Panc1 (cell line): ENCODE data around the gene LYZL1. TPM values are rescaled to one million over a fixed set of nuclear protein-coding genes. Genes with fewer than 3 reads are reported as not detected.

Source experiments
- ATAC-seq: fragments of 200-7000 bp; cut with Tn5 transposase; 2 replicates; pipeline ENCODE4 v1.9.1; 2020; ENCODE audit warnings: mild to moderate bottlenecking, moderate library complexity
- BruUV-seq: library from RNA; stranded (reverse); fragments of 400-500 nt; replicated peaks from 2 replicates; lab custom pipeline; 2021; lab: Mats Ljungman, UMichigan
- CTCF ChIA-PET: fragments of 300-600 bp; sonication (Branson Sonifier 250); formaldehyde crosslinking; loops from one replicate; lab custom pipeline; 2022; ENCODE audit warnings: antibody characterized with exemption; lab: Charles Lee
- POLR2A ChIA-PET: fragments of 300-600 bp; sonication (Branson Sonifier 250); formaldehyde crosslinking; loops from one replicate; lab custom pipeline; 2022; ENCODE audit warnings: antibody characterized with exemption; lab: Charles Lee
- DNase-seq: peaks from one replicate; pipeline ENCODE4 v3.0.0-alpha.2; 2010; ENCODE audit warnings: low read depth, low spot score
- H3K27ac ChIP-seq: 2 replicates; pipeline ENCODE4 v1.5.1; 2011; ENCODE audit warnings: mild to moderate bottlenecking, low read length, inconsistent platforms
- H3K27me3 ChIP-seq: fragments of 200-500 bp; sonication (Bioruptor generic); 2 replicates; pipeline ENCODE4 v1.6.0; 2014; ENCODE audit warnings: low read length, inconsistent platforms; ENCODE audit not compliant: control insufficient read depth, insufficient read depth
- H3K36me3 ChIP-seq: fragments of 200-500 bp; sonication (Bioruptor generic); 2 replicates; pipeline ENCODE4 v1.5.1; 2014; ENCODE audit warnings: inconsistent platforms, mild to moderate bottlenecking, low read length, moderate library complexity; ENCODE audit not compliant: control insufficient read depth, insufficient read depth
- H3K4me1 ChIP-seq: 2 replicates; pipeline ENCODE4 v1.5.1; 2011; ENCODE audit warnings: inconsistent platforms, mild to moderate bottlenecking, low read length, moderate library complexity; ENCODE audit not compliant: control insufficient read depth, insufficient read depth
- H3K4me3 ChIP-seq, 2 experiments: 2 replicates each; pipeline ENCODE4 v1.5.1; 2011 to 2012; ENCODE audit warnings: low read depth in 2 of 2, low read length in 2 of 2, mild to moderate bottlenecking in 2 of 2, inconsistent platforms in 1 of 2, moderate library complexity in 1 of 2
- H3K9me3 ChIP-seq: fragments of 200-500 bp; sonication (Bioruptor generic); 2 replicates; pipeline ENCODE4 v1.5.1; 2014; ENCODE audit warnings: low read depth, mild to moderate bottlenecking, inconsistent platforms, low read length, moderate library complexity; ENCODE audit not compliant: control insufficient read depth, insufficient read depth
- POLR2AphosphoS5 ChIP-seq: IDR thresholded peaks from 2 replicates; pipeline ENCODE4 v1.6.1; 2012; ENCODE audit warnings: mild to moderate bottlenecking, low read depth, low read length, moderate library complexity
- SIN3A ChIP-seq: IDR thresholded peaks from 2 replicates; pipeline ENCODE4 v1.6.1; 2012; ENCODE audit warnings: low read depth, mild to moderate bottlenecking, low read length, moderate library complexity, borderline replicate concordance; ENCODE audit not compliant: insufficient read depth
- TCF7L2 ChIP-seq: IDR thresholded peaks from 2 replicates; pipeline ENCODE4 v1.6.1; 2011; ENCODE audit warnings: mild to moderate bottlenecking, low read depth, low read length, inconsistent platforms
- in situ Hi-C: cut with HindIII; loops from 2 replicates; pipeline ENCODE4 v1.10.0; 2016; ENCODE audit warnings: low sequenced_read_pairs, low pct_unique_long_range_greater_than_20kb
- intact Hi-C: fragments of 100-400 bp; cut with micrococcal nuclease; formaldehyde crosslinking; loops from one replicate; pipeline ENCODE4 v1.10.0; 2022; ENCODE audit not compliant: unreplicated experiment
- total RNA-seq: library from RNA; stranded (reverse); gene quantifications from one replicate; pipeline ENCODE4 v1.2.1, GENCODE V29; 2021; ENCODE audit not compliant: unreplicated experiment
- TF ChIP-seq, protein P1 (sequence below), 2 experiments: IDR thresholded peaks; 2 replicates each; pipeline ENCODE4 v1.6.1; 2011 to 2012; ENCODE audit warnings: low read depth in 2 of 2, control low read depth in 1 of 2, low read length in 1 of 2, mild to moderate bottlenecking in 1 of 2, moderate library complexity in 1 of 2; ENCODE audit not compliant: insufficient read depth in 1 of 2
- TF ChIP-seq, protein P2 (sequence below): fragments of 450-650 bp; IDR thresholded peaks from 2 replicates; pipeline ENCODE4 v1.5.1; 2017; ENCODE audit warnings: mild to moderate bottlenecking

LYZL1 gene
- total RNA-seq, 1 experiment from 2014 or later: not detected

- ATAC-seq (no peak), DNase-seq (no peak)
- CTCF ChIA-PET: no interaction called here
- Histone ChIP-seq H3K4me3 (no peak overlapping the region), H3K36me3 (no peaks in the 10 kb centered on the region), H3K27me3 (no peaks in the 10 kb centered on the region), H3K4me1 (no peaks in the 10 kb centered on the region; the same call in 1 of the 2 replicates), H3K27ac (no peak overlapping the region), H3K9me3 (no peaks in the 10 kb centered on the region)
- POLR2A ChIA-PET: no interaction called here
- in situ Hi-C loops: no loop called here
- TF ChIP-seq, protein P1, sequence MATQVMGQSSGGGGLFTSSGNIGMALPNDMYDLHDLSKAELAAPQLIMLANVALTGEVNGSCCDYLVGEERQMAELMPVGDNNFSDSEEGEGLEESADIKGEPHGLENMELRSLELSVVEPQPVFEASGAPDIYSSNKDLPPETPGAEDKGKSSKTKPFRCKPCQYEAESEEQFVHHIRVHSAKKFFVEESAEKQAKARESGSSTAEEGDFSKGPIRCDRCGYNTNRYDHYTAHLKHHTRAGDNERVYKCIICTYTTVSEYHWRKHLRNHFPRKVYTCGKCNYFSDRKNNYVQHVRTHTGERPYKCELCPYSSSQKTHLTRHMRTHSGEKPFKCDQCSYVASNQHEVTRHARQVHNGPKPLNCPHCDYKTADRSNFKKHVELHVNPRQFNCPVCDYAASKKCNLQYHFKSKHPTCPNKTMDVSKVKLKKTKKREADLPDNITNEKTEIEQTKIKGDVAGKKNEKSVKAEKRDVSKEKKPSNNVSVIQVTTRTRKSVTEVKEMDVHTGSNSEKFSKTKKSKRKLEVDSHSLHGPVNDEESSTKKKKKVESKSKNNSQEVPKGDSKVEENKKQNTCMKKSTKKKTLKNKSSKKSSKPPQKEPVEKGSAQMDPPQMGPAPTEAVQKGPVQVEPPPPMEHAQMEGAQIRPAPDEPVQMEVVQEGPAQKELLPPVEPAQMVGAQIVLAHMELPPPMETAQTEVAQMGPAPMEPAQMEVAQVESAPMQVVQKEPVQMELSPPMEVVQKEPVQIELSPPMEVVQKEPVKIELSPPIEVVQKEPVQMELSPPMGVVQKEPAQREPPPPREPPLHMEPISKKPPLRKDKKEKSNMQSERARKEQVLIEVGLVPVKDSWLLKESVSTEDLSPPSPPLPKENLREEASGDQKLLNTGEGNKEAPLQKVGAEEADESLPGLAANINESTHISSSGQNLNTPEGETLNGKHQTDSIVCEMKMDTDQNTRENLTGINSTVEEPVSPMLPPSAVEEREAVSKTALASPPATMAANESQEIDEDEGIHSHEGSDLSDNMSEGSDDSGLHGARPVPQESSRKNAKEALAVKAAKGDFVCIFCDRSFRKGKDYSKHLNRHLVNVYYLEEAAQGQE (IDR thresholded peaks at IDR 0.05; ENCODE audit: insufficient read depth in 1 of 2, low read depth in 2 of 2, low read length in 1 of 2): no peak
- TF ChIP-seq SIN3A (no peak), TCF7L2 (no peak), POLR2AphosphoS5 (no peak)
- TF ChIP-seq, protein P2, sequence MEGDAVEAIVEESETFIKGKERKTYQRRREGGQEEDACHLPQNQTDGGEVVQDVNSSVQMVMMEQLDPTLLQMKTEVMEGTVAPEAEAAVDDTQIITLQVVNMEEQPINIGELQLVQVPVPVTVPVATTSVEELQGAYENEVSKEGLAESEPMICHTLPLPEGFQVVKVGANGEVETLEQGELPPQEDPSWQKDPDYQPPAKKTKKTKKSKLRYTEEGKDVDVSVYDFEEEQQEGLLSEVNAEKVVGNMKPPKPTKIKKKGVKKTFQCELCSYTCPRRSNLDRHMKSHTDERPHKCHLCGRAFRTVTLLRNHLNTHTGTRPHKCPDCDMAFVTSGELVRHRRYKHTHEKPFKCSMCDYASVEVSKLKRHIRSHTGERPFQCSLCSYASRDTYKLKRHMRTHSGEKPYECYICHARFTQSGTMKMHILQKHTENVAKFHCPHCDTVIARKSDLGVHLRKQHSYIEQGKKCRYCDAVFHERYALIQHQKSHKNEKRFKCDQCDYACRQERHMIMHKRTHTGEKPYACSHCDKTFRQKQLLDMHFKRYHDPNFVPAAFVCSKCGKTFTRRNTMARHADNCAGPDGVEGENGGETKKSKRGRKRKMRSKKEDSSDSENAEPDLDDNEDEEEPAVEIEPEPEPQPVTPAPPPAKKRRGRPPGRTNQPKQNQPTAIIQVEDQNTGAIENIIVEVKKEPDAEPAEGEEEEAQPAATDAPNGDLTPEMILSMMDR: no peak
- intact Hi-C loops: no loop called here
- no TSS peak for BruUV-seq
Observed at GRCh38 chr10:29245476-29245875, 43.4 kb upstream of the LYZL1 start.

DNA sequence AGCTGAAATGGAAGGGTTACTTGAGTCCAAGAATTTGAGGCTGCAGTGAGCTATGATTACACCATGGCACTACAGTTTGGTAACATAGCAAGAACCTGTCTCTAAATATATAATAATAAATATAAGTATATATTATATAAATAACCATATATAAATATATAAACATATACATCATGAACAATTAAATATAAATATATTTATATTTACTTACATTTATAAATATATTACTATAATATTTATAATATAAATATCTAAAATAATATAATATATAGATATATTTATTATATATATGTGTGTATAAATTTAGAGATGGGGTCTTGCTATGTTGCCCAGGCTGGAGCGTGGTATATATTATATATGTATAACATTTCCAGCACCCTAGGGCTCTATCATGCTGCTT is 42.4 kb upstream of the LYZL1 start:
- Histone ChIP-seq H3K9me3 (no peaks in the 10 kb centered on the region), H3K27ac (no peak overlapping the region), H3K36me3 (no peaks in the 10 kb centered on the region), H3K4me1 (no peaks in the 10 kb centered on the region), H3K27me3 (no peaks in the 10 kb centered on the region), H3K4me3 (no peak overlapping the region)
- ChIA-PET CTCF (no interaction called here), POLR2A (no interaction called here)
- no peak for ATAC-seq
- DNase-seq: no peak
- BruUV-seq: no TSS peak
- TF ChIP-seq POLR2AphosphoS5 (no peak), SIN3A (no peak), TCF7L2 (no peak)
- TF ChIP-seq, protein P2: no peak
- TF ChIP-seq, protein P1 (IDR thresholded peaks at IDR 0.05; ENCODE audit: insufficient read depth in 1 of 2, low read depth in 2 of 2, low read length in 1 of 2): no peak
- in situ Hi-C loops (no loop called here), intact Hi-C loops (no loop called here)
